Right ventricle myocardium superior (tissue), 1 donor: ENCODE measurements around the gene NFIB. TPM values are rescaled to one million over a fixed set of nuclear protein-coding genes. Genes with fewer than 3 reads are reported as not detected.

Experiments used
- ATAC-seq: fragments of 200-7000 bp; cut with Tn5 transposase; one replicate; pipeline ENCODE4 v1.9.1; 2020; ENCODE audit warnings: mild to moderate bottlenecking; ENCODE audit not compliant: poor library complexity
- DNase-seq: peaks from one replicate; pipeline ENCODE4 v3.0.0-alpha.2; 2020
- intact Hi-C: fragments of 100-400 bp; cut with DNase I; formaldehyde crosslinking; loops from one replicate; pipeline ENCODE4 v1.11.2; 2022
- total RNA-seq: library from RNA; stranded (reverse); fragmentation: NEBNext Ultra II Directional; extraction: Animal tissue kit (Norgen Biotek cat#: 25700); gene quantifications from one replicate; pipeline ENCODE4 v1.2.1, GENCODE V29; 2021
- donor health status: DM: no; HTN: yes; CAD: no; lungs with severe emphysema.

NFIB gene
- total RNA-seq, 1 donor from 2014 or later, result 104 TPM

DNA sequence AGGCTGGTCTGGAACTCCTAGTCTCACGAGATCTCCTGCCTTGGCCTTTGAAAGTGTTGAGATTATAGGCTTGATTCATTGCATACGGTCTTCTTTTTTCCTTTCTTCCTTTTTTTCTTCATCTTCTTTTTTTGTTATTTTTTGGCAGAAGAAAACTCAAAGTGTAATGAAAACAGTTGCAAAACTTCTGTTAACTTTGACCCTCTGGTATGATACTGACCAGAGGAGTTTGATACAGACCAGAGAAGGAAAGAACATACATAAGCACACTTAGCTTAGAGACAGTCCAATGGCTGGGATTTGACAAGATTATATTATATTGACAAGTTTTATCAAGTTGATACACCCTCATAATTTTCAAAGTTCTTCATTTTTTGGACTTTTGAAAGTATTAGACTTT lies 181.2 kb downstream of the NFIB start:
- DNase-seq (no peak), ATAC-seq (no peak)
- intact Hi-C loops, result no loop called here

DNA sequence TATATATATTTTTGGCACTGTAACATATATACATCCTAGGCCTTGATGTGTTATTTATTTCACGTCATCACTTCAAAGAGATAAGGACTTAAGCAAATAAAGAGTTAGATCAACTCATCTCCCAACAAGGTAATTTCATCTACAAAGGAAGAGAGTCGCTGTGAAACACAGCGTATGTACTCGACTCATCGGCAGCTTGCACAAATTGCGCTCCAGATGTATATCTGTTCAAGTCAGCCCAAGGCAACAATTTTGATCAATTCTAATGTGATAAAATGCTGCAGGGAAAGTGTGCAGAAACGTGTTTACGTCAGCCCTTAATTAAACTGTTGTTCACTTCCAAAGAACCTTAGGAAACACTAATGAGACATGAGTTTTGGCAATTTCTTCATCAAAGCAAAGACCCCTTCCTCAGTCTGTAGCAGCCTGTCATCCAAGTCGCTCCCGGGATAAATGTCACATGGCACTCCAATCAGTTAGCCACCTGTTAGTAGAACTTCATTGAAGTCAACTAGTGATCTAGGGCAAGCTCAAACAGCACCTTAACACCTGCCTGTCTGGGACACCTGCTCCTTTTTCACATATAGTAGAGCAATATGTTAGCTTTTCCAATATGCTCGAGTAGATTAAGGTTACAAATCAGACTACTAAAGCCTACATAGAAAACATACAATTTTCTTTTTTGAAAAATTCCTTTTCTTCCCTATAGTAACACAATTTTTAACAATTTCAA lies 182.4 kb downstream of the NFIB start:
- ATAC-seq (no peak), DNase-seq (no peak)
- intact Hi-C loops, result no loop called here

DNA sequence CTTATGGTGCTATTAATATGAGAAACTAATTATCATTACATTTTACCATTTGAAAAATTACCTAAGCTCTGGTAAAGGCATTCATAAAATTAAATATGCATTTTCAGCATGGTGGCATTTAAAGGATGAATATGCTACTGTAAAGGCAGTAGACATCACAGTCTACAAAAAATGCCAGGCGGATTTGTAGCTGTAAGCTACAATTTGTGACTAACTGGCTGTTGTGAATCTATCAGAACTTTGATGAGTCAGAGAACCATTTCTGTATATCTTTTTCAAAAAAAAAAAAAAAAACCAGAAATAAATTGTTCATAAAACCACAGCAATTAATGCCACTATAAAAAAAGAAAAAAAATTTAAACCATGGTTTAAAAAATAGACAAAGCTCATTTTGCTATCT lies 186.3 kb downstream of the NFIB start:
- no peak for ATAC-seq
- intact Hi-C loops, result no loop called here
- DNase-seq, result no peak

DNA sequence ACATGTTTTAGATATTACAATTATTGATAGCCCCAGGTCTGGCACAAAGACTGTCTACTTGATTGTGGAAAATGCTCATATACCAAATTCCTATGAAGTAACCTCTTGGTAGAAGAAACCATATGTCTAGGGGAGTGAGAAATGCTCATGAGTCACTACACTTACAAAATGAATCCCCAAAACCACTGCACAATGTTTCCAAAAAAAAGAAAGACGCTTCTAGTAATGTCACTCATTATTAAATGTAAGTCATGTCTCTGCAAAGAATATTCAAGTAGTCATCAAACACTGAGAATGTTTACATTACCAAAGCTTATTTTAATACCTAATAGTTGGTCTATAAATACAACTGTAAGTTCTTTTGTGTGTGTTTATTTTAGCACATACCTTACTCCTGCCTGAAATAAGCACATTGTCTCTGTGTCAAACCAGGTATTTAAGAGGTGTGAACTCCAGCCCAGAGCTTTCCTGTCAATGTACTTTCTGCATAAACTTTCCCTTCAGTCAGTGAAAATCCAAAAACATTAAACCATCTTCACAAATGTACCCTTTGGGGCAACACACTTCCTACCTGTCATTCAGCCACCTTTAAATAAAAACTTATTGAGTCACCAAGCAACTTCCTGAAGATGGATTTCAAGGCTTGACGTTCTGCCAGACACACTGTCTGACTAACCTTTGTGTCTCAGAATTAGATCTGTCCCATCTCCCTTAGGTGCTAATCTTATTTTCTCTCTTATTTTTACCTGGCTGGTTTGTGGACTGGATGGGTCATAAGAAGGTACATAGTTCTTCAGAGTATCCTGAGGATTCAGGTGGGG lies 194.0 kb downstream of the NFIB start:
- ATAC-seq, result no peak
- no peak for DNase-seq
- intact Hi-C loops, result no loop called here

DNA sequence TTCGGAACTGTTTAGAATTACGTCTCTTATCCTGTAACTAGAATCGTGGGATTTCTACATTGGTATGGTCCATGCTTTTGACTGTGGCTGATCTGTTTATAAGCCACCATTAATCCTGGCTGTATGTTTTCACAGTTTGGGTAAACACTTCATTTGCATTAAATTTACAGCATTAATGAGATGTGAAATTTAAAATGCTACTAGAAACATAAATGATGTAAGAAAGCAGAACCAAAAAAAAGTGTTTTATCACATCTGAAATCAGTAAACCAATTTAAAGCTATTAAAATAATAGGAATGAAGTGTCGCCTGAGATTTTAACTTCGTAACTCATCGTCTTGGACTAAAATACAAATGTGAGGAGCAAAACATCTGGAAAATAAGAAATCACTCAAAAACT lies 201.7 kb downstream of the NFIB start:
- ATAC-seq (no peak), DNase-seq (no peak)
- intact Hi-C loops, result no loop called here

DNA sequence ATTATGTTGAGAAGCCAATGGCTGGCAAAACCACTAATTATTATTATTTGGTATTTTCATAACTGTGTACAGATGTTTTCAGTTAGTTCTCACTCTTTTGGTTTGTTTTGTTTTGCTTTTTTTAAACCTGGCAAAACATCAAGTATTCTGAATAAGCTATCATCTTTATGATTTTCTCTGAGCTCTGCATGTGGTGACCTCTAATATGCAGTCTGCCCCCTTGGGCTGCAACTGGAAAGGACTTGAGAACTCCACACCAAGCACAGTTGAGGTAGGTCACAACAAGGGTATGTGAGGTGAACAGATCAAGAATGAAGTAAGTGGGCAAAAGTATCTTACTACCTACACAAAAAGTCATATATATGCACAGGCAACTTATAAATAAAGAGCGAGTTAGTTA lies 202.2 kb downstream of the NFIB start:
- ATAC-seq (no peak), DNase-seq (no peak)
- intact Hi-C loops, result no loop called here

DNA sequence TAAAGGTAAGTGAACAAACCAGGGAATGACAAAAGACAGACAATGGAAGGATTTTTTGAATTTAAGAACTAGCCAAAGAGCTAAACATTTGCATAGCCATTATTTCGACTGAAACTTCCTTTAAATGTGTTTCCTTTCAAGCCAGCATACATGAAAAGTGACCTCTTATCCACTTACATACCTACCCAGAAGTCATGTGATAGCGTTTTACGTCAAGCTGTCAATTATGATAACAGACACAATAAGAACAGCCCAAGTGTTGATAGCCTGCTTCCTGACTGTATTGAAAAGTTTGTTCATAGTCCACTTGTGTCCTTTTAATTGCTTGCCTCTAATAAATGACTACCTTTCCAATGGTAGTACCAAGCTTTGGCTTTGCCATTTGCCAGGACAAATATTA lies 206.0 kb downstream of the NFIB start:
- DNase-seq (no peak), ATAC-seq (peak; percentile 83)
- intact Hi-C loops, result no loop called here

DNA sequence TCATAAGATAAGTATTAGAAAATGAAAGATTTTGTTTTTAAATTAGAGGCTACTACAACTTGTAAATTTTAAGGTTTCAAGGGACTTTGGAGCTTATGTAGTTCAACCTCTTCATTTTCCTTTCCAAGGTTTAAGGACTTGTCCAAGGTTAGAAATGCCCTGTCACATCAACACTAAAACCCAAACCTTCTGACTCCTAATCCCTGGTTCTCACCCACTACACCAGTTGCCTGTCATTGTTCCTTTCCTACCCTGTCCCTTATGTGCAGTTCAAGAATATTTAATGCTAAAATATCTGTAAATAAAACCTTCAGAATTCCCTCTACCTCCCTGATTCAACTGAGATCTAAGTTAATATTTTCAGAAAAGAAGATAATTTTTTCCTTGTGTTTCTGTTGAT lies 206.4 kb downstream of the NFIB start:
- intact Hi-C loops, result no loop called here
- ATAC-seq (peak; percentile 29), DNase-seq (no peak)

DNA sequence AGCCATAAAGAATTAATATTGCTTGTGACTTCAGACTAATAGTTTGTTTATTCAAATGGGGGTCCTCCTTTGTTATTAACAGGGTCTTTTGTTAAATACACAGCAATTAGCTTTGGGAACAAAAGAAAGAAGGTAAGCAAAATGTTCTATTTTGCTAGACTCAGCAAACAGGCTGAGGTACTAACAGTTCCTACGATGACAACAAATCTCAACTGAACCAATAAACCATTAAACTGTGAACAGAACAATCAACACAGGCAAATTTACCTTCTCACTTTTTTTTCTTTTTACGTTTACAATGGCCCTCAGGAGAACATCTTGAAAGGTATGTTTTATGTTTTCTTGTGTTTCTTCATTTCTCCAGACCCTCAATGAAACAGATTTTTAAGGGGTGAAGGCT lies 207.2 kb downstream of the NFIB start:
- intact Hi-C loops, result no loop called here
- DNase-seq (no peak), ATAC-seq (no peak)

DNA sequence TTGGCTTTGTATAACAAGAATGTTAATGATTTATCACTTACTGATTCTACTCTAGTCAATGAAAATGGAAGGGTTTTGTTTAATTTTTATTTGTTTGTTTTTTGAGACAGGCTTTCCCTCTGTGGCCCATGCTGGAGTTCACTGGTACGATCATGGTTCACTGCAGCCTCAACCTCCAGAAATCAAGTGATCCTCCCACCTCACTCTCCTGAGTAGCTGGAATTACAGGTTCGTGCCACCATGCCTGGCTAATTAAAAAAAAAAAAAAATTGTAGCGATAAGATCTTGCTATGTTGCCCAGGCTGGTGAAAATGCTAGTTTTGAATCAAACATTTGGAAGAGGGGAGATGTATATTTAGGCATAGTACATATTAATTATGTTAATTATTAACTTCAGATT lies 209.4 kb downstream of the NFIB start:
- intact Hi-C loops, result loop anchor here (5.0 kb wide), 1 partner anchor 213 kb away; no protein-coding TSS in a partner anchor
- ATAC-seq (no peak), DNase-seq (no peak)

DNA sequence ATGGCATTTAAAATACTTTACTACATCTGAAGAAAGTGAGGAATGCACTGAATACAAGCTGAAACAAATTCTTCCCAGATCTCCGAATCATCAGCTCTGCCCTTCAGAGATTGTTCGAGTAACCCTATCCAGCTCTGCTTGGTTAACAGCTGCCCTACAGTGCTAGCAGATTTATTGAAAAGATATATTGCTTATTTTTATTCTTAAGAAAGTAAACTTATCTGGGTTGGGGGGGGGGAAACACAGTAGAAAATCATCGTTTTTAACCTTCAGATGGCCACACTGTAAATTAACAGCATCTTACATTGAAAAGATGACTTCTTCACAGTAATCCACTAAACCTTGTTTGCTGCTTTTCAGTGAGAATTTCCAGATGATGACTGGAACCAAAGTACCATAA lies 210.8 kb downstream of the NFIB start:
- ATAC-seq (no peak), DNase-seq (no peak)
- intact Hi-C loops, result loop anchor here (5.0 kb wide), 1 partner anchor 214 kb away; no protein-coding TSS in a partner anchor

DNA sequence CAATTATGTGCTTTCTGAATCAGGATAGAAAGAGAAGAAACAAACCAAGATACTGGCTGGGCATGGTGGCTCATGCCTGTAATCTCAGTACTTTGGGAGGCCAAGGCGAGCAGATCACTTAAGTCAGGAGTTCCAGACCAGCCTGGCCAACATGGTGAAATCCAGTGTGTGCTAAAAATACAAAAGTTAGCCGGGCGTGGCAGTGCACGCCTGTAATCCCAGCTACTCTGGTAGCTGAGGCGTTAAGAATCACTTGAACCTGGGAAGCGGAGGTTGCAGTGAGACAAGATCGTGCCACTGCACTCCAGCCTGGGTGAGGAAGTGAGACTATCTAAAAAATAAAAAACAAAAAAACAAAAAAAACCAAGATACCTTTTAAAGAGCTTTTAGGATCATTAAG lies 214.2 kb downstream of the NFIB start:
- DNase-seq, result no peak
- no peak for ATAC-seq
- intact Hi-C loops, result loop anchor here (5.0 kb wide), 1 partner anchor 218 kb away; no protein-coding TSS in a partner anchor

DNA sequence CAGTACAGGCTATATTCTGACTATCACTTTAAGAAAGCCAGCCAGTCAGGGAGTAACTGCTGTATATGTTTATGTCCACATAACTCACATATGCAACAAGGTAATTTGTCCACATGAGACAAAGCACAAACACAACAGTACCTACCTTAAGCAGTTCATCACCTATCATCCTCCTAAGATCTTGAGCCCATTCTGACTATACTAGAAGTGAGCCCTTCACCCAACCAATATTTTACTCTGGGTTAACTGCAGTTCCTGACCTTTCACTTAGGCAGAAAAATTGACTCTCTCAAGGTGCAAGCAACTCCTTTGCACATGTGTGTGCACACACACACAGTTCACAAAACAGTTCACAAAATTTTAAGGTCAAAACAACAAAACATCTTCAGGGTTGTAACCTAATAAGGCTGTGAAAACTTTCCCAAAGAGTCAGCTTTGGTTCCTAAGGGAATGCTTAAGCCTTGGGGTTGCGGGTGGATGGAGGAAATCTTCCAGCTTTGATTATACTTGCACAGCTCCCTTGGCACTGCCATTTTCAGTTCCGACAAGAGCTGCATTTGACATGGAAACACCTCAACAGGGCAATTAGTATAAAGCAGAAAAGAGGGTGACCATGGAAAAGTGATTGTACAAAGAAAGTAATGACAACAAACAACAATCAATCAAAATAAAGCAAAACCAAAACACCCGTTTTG lies 215.3 kb downstream of the NFIB start:
- intact Hi-C loops, result no loop called here
- no peak for DNase-seq
- ATAC-seq, result no peak

DNA sequence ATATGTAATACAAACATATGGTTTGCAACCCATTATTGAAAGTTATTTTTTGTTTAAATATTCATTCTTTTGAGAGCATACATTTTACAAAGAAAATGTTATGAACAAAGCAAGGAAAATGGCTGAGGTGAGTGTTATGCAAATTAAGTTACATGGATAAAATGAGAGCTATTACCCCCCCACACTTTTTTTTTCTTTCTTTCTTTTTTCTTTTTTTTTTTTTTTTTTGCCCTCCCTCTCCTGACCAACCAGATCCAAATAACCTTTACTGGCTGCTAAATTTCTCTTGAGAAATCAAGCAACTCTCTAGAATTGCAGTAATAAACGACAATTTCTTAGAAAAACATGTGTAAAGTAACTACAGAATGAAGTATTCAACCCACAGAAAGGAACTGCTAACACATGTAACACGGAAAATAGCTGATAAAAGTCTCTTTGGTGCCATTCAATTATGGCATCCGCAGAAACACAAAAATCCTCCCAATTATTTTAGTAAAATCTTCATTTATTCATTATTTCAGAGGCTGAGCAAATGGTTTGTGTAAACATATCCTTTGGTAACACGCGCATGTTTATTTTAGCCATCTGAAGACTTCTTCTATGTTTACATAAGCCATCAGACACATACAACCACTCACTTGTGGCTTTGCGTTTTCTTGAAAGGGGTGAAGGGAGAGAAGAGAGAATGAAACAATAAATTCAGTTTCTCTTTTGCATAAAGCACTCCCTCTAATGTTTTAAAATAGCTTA lies 216.1 kb downstream of the NFIB start:
- intact Hi-C loops, result no loop called here
- DNase-seq (no peak), ATAC-seq (no peak)

DNA sequence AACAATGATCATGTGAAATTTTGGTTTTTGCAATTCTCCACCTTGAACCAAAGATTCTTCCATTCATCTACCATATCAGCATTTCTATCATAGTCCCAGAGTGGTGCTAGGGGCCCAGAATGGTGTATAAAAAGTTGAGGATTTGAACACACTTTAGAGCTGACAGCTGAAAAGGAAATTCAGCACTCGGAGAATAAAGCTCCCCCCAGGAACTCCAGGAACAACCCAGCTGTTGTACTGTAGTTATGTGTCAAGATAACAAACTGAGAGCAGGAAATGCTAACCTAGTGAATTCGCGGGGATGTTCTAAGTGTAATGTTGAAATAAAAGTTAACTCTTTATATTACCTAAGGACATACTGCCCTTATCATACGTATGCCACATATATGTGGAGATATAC lies 216.7 kb downstream of the NFIB start:
- ATAC-seq, result peak; percentile 77
- no peak for DNase-seq

DNA sequence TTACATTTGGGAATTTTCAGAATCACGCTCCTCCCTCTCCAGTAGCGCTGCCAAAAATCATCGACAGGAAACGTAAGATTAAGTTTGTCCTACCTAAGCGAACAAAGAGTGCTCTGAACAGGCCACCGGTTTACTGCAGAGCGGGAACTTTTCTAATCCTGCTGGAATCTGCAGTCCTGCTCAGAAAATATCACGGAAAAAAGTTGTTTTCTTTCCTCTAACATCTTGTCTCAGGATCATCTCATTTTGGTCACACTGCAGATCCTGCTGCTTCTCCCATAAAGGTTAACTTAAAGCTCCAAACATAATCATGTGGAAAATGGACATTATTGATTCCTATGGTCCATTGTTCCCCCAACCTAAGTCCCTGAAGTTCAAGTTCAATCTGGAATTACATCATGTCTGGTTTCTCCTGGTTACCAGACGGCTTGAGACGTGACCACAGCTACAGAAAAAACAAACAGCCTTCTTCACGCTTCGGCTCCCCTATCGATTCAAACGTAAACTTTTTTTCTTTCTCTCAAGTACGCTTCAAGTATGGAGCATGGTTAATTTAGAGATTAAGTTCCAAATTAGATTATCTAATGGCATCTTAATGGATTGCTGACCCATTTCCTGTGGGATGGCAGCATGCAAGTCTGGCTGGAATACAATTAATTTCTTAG lies 217.6 kb downstream of the NFIB start:
- ATAC-seq (peak; percentile 77), DNase-seq (no peak)
- intact Hi-C loops, result no loop called here

More for the DNA sequence above, 216.7 kb downstream of the NFIB start:
- intact Hi-C loops, result no loop called here

DNA sequence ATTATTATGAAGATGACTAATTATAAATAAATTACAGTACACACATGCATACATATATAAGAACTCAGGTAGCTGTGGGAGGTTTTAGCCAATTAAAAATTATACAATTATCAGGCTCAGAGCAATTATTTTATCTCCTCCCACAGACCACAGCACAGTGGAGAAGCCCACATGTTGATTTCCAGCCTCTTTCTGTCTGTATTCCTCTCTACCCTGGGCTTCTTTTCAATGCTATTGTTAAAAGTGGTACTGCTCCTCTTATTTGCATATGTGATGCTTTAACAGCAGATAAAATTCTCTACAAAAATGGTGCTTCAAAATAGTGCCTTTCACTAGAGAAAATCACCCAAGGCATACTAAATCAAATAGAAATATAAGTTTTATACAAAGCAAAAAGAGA lies 218.7 kb downstream of the NFIB start:
- DNase-seq (no peak), ATAC-seq (no peak)
- intact Hi-C loops, result no loop called here

DNA sequence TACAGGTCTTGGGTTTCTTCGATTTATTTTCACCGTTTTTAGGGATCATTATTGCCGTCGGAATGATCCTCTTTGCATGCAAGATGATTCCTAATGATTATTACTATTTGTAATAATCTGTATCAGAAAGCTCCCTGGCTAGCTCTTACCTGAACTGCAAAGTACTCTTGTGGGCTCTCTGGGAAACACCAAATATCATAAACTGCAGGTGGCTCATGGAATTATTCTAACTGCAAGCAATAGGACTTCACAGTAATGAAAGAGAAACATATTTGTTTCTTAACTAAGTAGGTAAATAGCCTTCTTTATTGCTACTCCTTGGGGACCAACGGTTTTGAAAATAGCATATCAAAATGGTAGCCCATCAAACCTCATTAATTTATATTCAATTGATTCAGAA lies 219.4 kb downstream of the NFIB start:
- ATAC-seq, result no peak
- intact Hi-C loops, result no loop called here

More for the DNA sequence above, 219.4 kb downstream of the NFIB start:
- DNase-seq, result no peak
